K562 (cell line): ENCODE results near the gene LRMDA. TPM values are rescaled to one million over a fixed set of nuclear protein-coding genes. Genes with fewer than 3 reads are reported as not detected.
A peak's percentile ranks its signal among the peaks of the same experiment; 100 is the strongest.

ENCODE experiments used
- ATAC-seq: fragments of 200-7000 bp; cut with Tn5 transposase; 3 replicates; pipeline ENCODE4 v1.9.1; 2020; ENCODE audit warnings: moderate library complexity
- BruUV-seq: library from RNA; stranded (reverse); fragments of 400-500 nt; replicated peaks from 2 replicates; lab custom pipeline; 2021; lab: Mats Ljungman, UMichigan
- CTCF ChIA-PET: fragments of 300-600 bp; formaldehyde crosslinking; extraction: SDS; loops from one replicate; lab custom pipeline; 2021; ENCODE audit warnings: low intra/inter-chr PET ratio; lab: Yijun Ruan, JAX
- POLR2A ChIA-PET: fragments of 300-600, 350-650 bp; sonication (Branson Sonifier 250); formaldehyde crosslinking; extraction: SDS; loops from one replicate; lab custom pipeline; 2021; ENCODE audit warnings: antibody characterized with exemption, inconsistent platforms; lab: Yijun Ruan, JAX
- DNase-seq, 4 experiments: peaks; one replicate each; pipeline versions ENCODE4 v3.0.0 to v3.0.0-alpha.2; 2011 to 2018; ENCODE audit warnings: low spot score in 3 of 4, mixed read lengths in 3 of 4; ENCODE audit errors: extremely low read depth in 1 of 4
- FAIRE-seq: peaks from 2 replicates; lab custom pipeline; 2011; peaks lifted over from hg19 to GRCh38; lab: Jason Lieb, UNC
- H2AFZ ChIP-seq: 2 replicates; pipeline ENCODE4 v1.6.0; 2011; ENCODE audit warnings: low read depth, low read length, control low read depth, inconsistent platforms
- H3K27ac ChIP-seq: fragments of 200-600 bp; 3 replicates; pipeline ENCODE4 v1.8.0; 2011; ENCODE audit warnings: low read depth, mild to moderate bottlenecking, control low read depth, inconsistent platforms, low read length, moderate library complexity, mixed read lengths; ENCODE audit errors: extremely low read depth
- H3K27me3 ChIP-seq, 2 experiments: fragments of 300-600 bp in 1 of 2; 2 replicates in 1 of 2; 3 replicates in 1 of 2; pipeline versions ENCODE4 v1.6.0 to v1.8.0; 2011; ENCODE audit warnings: inconsistent platforms in 2 of 2, low read length in 2 of 2, mild to moderate bottlenecking in 1 of 2, mixed read lengths in 1 of 2, moderate library complexity in 1 of 2; ENCODE audit not compliant: control insufficient read depth in 2 of 2, insufficient read depth in 2 of 2
- H3K36me3 ChIP-seq: fragments of 300-600 bp; 3 replicates; pipeline ENCODE4 v1.8.0; 2011; ENCODE audit warnings: mild to moderate bottlenecking, low read length, inconsistent platforms; ENCODE audit not compliant: control insufficient read depth, insufficient read depth
- H3K4me1 ChIP-seq, 2 experiments: fragments of 200-600 bp in 1 of 2; replicated peaks in 1 of 2; 2 replicates in 1 of 2; 3 replicates in 1 of 2; pipeline versions ENCODE4 v1.5.1 to v1.8.0; 2011; ENCODE audit warnings: inconsistent platforms in 2 of 2, low read length in 2 of 2, mild to moderate bottlenecking in 1 of 2, mixed read lengths in 1 of 2, moderate library complexity in 1 of 2; ENCODE audit not compliant: control insufficient read depth in 2 of 2, insufficient read depth in 2 of 2
- H3K4me2 ChIP-seq: 2 replicates; pipeline ENCODE4 v1.6.1; 2011; ENCODE audit warnings: low read length, control low read depth, inconsistent platforms, mixed read lengths; ENCODE audit not compliant: insufficient read depth
- H3K4me3 ChIP-seq: fragments of 200-600 bp; sonication (generic), shearing (Covaris generic); 2 replicates; pipeline ENCODE4 v1.5.1; 2016; ENCODE audit warnings: control low read depth, inconsistent platforms
- H3K79me2 ChIP-seq: fragments of 200-600 bp; 3 replicates; pipeline ENCODE4 v1.8.0; 2011; ENCODE audit warnings: low read length, inconsistent platforms; ENCODE audit not compliant: control insufficient read depth, insufficient read depth
- H3K9ac ChIP-seq, 2 experiments: 2 replicates each; pipeline versions ENCODE4 v1.6.0 to v1.6.1; 2011; ENCODE audit warnings: low read depth in 2 of 2, low read length in 2 of 2, control low read depth in 1 of 2, inconsistent platforms in 1 of 2, mild to moderate bottlenecking in 1 of 2, mixed read lengths in 1 of 2; ENCODE audit not compliant: insufficient read depth in 1 of 2
- H3K9me1 ChIP-seq: one replicate; pipeline ENCODE4 v1.6.0; 2011; ENCODE audit warnings: inconsistent platforms, mild to moderate bottlenecking, low read length, moderate library complexity; ENCODE audit not compliant: control insufficient read depth, insufficient read depth
- H3K9me3 ChIP-seq: replicated peaks from 2 replicates; pipeline ENCODE4 v1.5.1; 2011; ENCODE audit warnings: low read depth, low read length, inconsistent platforms; ENCODE audit not compliant: control insufficient read depth, insufficient read depth
- H4K20me1 ChIP-seq: replicated peaks from 2 replicates; pipeline ENCODE4 v1.6.1; 2011; ENCODE audit warnings: low read length, inconsistent platforms, mixed read lengths; ENCODE audit not compliant: control insufficient read depth, insufficient read depth
- ATF1 ChIP-seq, 2 experiments: fragments of 450-650 bp in 1 of 2; IDR thresholded peaks; 2 replicates each; pipeline ENCODE4 v1.6.1; 2016; ENCODE audit warnings: missing compliant biosample characterization in 1 of 2, missing genetic modification characterization in 1 of 2
- C11orf30 ChIP-seq: fragments of 450-650 bp; IDR thresholded peaks from 2 replicates; pipeline ENCODE4 v1.6.1; 2016; ENCODE audit warnings: low read depth, mild to moderate bottlenecking
- GATAD2B ChIP-seq: fragments of 450-650 bp; IDR thresholded peaks from 2 replicates; pipeline ENCODE4 v1.6.1; 2017; ENCODE audit warnings: mild to moderate bottlenecking, borderline replicate concordance
- MAFF ChIP-seq: IDR thresholded peaks from 2 replicates; pipeline ENCODE4 v1.6.1; 2012; ENCODE audit warnings: low read length, improper control_type of control experiment
- MAFG ChIP-seq: fragments of 450-650 bp; conservative IDR thresholded peaks from 2 replicates; pipeline ENCODE4 v1.6.1; 2016; ENCODE audit warnings: missing genetic modification characterization, missing compliant biosample characterization
- MCM2 ChIP-seq: fragments of 450-650 bp; IDR thresholded peaks from 2 replicates; pipeline ENCODE4 v1.6.1; 2017; ENCODE audit warnings: low read depth, mild to moderate bottlenecking
- MCM3 ChIP-seq: fragments of 450-650 bp; IDR thresholded peaks from 2 replicates; pipeline ENCODE4 v1.6.1; 2016
- NCOA6 ChIP-seq: fragments of 450-650 bp; IDR thresholded peaks from 2 replicates; pipeline ENCODE4 v1.6.1; 2017; ENCODE audit warnings: mild to moderate bottlenecking
- RBM39 ChIP-seq: fragments of 200-400 bp; formaldehyde crosslinking; optimal IDR thresholded peaks from 2 replicates; pipeline ENCODE3; 2018; ENCODE audit warnings: low read depth, low read length
- SMAD2 ChIP-seq: fragments of 150-350 bp; IDR thresholded peaks from 2 replicates; pipeline ENCODE4 v1.6.1; 2014; ENCODE audit warnings: low read depth, mild to moderate bottlenecking, low read length
- TGIF2 ChIP-seq: sonication (generic); formaldehyde crosslinking; IDR thresholded peaks from 2 replicates; pipeline ENCODE4 v1.8.1; 2022; ENCODE audit warnings: mild to moderate bottlenecking, missing genetic modification reagents, moderate library complexity
- ZNF316 ChIP-seq: fragments of 450-650 bp; IDR thresholded peaks from 2 replicates; pipeline ENCODE4 v1.6.1; 2016
- ZNF384 ChIP-seq: IDR thresholded peaks from 2 replicates; pipeline ENCODE4 v1.6.1; 2012; ENCODE audit warnings: low read depth, low read length, improper control_type of control experiment
- WGBS: fragments of 100-300 bp; shearing (Covaris generic); methylation state at CpG from one replicate; pipeline ENCODE4 v1.1.6; 2016; ENCODE audit warnings: low coverage, mixed read lengths; ENCODE audit not compliant: insufficient coverage; ENCODE audit errors: missing lambda C conversion rate; 5-methylcytosine and 5-hydroxymethylcytosine counted together
- in situ Hi-C: fragments of 300-500 bp; cut with MboI; formaldehyde crosslinking; loops from 4 replicates; pipeline ENCODE4 v1.15.0; 2018; ENCODE audit warnings: inconsistent platforms, mixed read lengths
- intact Hi-C: fragments of 100-400 bp; cut with micrococcal nuclease; formaldehyde crosslinking; loops from 2 replicates; pipeline ENCODE4 v1.14.2; 2022
- polyA plus RNA-seq, 8 experiments: library from polyadenylated mRNA; depleted of rRNA in 4 of 8; stranded (reverse) in 5 of 8; unstranded in 3 of 8; fragments of >200 nt; fragmentation: Nextera tagmentation in 2 of 8; fragmentation: Illumina TruSeq in 1 of 8; extraction: Ambion mirVana in 2 of 8; extraction: Trizol in 1 of 8; gene quantifications; 2 replicates each; pipeline versions ENCODE4 v1.2.1 to v1.2.3, GENCODE V29; 2011 to 2014; ENCODE audit warnings: inconsistent platforms in 1 of 8, missing spikeins in 1 of 8
- total RNA-seq, 7 experiments: library from RNA; depleted of rRNA in 6 of 7; stranded (reverse); fragments of >200 nt in 6 of 7; fragmentation: Illumina TruSeq in 2 of 7; extraction: Trizol in 2 of 7; gene quantifications; 2 replicates each; pipeline versions ENCODE4 v1.2.1 to v1.2.3, GENCODE V29; 2011 to 2021; ENCODE audit warnings: low replicate concordance in 1 of 7
- TF ChIP-seq, protein P1 (sequence below): fragments of 200-800 bp; sonication (Bioruptor generic); IDR thresholded peaks from 2 replicates; pipeline ENCODE4 v1.6.1; 2017; ENCODE audit warnings: missing genetic modification characterization, missing compliant biosample characterization
- TF ChIP-seq, protein P2 (sequence below), 3 experiments: IDR thresholded peaks in 2 of 3; conservative IDR thresholded peaks in 1 of 3; 2 replicates each; pipeline ENCODE4 v1.5.1; 2011 to 2012; ENCODE audit warnings: low read length in 3 of 3, mild to moderate bottlenecking in 3 of 3, control low read depth in 2 of 3, improper control_type of control experiment in 1 of 3, inconsistent platforms in 1 of 3, low read depth in 1 of 3, mixed read lengths in 1 of 3, moderate library complexity in 1 of 3; ENCODE audit not compliant: insufficient read depth in 2 of 3
- TF ChIP-seq, protein P3 (sequence below), 2 experiments: fragments of 450-650 bp; conservative IDR thresholded peaks; 2 replicates each; pipeline ENCODE4 v1.6.1; 2017; ENCODE audit warnings: mild to moderate bottlenecking in 2 of 2, moderate library complexity in 2 of 2
- TF ChIP-seq, protein P4 (sequence below): fragments of 450-650 bp; formaldehyde crosslinking; IDR thresholded peaks from 2 replicates; pipeline ENCODE4 v1.4.0; 2020; ENCODE audit warnings: mild to moderate bottlenecking, moderate library complexity

Gene LRMDA
- total and polyA plus RNA-seq, 9 of the 15 experiments (the other 6 are each of a cell fraction or from before 2014, with no cell fraction given) = 0.25 TPM; not detected in 8

DNA sequence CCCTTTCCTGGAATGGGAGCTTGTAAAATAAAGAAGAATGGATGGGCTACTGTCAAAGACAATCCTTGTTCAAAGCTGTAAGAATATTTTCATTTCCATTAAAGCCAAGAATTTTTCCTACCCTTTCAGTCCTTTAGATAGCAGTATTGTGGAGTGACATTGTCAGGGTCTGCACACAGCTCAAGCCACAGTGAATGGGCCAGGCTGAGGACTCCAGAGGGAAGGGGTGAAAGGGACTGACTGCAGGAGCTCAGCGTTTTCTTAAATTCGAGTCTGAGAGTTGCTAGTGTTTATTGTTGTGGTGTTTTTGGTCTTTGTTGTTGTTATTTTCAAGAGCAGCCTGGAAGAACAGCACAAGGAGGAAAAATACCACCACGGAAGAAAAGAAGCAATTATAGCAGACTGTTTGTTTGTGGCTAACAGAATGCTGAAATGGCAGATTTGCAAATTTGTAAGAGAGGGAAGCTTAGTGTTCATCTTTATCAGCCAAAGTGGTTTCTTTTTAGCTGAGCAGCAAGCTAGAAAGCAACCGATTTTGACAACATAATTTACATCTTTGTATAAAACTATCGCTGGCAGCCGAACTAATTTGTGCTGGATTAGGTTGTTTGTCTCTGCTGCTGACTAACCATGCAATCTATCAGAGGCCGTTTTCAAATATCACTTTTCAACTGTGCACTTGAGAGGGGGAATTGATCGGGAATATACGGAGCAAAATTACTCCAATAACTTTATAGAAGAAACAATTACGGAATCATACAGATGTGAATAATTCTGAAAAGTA is 192.1 kb downstream of the LRMDA start:
- no TSS peak for BruUV-seq
- H3K9me1 ChIP-seq = no peaks in the 10 kb centered on the region
- in situ Hi-C loops = no loop called here
- no peaks in the 10 kb centered on the region for H3K9me3 ChIP-seq
- no peak for FAIRE-seq
- H3K36me3 ChIP-seq = no peaks in the 10 kb centered on the region
- ChIA-PET CTCF (no interaction called here), POLR2A (interaction anchor here (0.6 to 1.1 kb wide), 4 partner anchors 13 to 304 kb away, joined by 3 to 5 read pairs (median 3); no protein-coding TSS in a partner anchor)
- no peak for ATAC-seq
- intact Hi-C loops = no loop called here
- H3K4me1 ChIP-seq = no peaks in the 10 kb centered on the region
- no peaks in the 10 kb centered on the region for H4K20me1 ChIP-seq
- H3K4me3 ChIP-seq = no peak overlapping the region
- no peak overlapping the region for H3K4me2 ChIP-seq
- H3K27ac ChIP-seq = no peak overlapping the region
- no peaks in the 10 kb centered on the region for H3K79me2 ChIP-seq
- H3K9ac ChIP-seq = no peak overlapping the region
- DNase-seq = no peak
- H2AFZ ChIP-seq = no peak overlapping the region
- no peaks in the 10 kb centered on the region for H3K27me3 ChIP-seq
- 0% methylated on average over 10 of the region's 10 CpGs for WGBS
- TF ChIP-seq, protein P1, sequence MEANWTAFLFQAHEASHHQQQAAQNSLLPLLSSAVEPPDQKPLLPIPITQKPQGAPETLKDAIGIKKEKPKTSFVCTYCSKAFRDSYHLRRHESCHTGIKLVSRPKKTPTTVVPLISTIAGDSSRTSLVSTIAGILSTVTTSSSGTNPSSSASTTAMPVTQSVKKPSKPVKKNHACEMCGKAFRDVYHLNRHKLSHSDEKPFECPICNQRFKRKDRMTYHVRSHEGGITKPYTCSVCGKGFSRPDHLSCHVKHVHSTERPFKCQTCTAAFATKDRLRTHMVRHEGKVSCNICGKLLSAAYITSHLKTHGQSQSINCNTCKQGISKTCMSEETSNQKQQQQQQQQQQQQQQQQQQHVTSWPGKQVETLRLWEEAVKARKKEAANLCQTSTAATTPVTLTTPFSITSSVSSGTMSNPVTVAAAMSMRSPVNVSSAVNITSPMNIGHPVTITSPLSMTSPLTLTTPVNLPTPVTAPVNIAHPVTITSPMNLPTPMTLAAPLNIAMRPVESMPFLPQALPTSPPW (CRISPR knock-in tag) = no peak
- TF ChIP-seq, protein P2, sequence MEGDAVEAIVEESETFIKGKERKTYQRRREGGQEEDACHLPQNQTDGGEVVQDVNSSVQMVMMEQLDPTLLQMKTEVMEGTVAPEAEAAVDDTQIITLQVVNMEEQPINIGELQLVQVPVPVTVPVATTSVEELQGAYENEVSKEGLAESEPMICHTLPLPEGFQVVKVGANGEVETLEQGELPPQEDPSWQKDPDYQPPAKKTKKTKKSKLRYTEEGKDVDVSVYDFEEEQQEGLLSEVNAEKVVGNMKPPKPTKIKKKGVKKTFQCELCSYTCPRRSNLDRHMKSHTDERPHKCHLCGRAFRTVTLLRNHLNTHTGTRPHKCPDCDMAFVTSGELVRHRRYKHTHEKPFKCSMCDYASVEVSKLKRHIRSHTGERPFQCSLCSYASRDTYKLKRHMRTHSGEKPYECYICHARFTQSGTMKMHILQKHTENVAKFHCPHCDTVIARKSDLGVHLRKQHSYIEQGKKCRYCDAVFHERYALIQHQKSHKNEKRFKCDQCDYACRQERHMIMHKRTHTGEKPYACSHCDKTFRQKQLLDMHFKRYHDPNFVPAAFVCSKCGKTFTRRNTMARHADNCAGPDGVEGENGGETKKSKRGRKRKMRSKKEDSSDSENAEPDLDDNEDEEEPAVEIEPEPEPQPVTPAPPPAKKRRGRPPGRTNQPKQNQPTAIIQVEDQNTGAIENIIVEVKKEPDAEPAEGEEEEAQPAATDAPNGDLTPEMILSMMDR (IDR thresholded peaks at IDR 0.05 in 2 of 3, conservative IDR thresholded peaks at IDR 0.05 in 1 of 3; ENCODE audit: insufficient read depth in 2 of 3, low read depth in 1 of 3, low read length in 3 of 3) = no peak
- TF ChIP-seq, protein P3, sequence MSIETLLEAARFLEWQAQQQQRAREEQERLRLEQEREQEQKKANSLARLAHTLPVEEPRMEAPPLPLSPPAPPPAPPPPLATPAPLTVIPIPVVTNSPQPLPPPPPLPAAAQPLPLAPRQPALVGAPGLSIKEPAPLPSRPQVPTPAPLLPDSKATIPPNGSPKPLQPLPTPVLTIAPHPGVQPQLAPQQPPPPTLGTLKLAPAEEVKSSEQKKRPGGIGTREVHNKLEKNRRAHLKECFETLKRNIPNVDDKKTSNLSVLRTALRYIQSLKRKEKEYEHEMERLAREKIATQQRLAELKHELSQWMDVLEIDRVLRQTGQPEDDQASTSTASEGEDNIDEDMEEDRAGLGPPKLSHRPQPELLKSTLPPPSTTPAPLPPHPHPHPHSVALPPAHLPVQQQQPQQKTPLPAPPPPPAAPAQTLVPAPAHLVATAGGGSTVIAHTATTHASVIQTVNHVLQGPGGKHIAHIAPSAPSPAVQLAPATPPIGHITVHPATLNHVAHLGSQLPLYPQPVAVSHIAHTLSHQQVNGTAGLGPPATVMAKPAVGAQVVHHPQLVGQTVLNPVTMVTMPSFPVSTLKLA (conservative IDR thresholded peaks at IDR 0.05) = no peak
- TF ChIP-seq, protein P4, sequence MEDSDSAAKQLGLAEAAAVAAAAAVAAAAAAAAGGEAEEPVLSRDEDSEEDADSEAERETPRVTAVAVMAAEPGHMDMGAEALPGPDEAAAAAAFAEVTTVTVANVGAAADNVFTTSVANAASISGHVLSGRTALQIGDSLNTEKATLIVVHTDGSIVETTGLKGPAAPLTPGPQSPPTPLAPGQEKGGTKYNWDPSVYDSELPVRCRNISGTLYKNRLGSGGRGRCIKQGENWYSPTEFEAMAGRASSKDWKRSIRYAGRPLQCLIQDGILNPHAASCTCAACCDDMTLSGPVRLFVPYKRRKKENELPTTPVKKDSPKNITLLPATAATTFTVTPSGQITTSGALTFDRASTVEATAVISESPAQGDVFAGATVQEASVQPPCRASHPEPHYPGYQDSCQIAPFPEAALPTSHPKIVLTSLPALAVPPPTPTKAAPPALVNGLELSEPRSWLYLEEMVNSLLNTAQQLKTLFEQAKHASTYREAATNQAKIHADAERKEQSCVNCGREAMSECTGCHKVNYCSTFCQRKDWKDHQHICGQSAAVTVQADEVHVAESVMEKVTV (CRISPR knock-in tag) = no peak
- peak; percentile 51; the same call in 1 of the 2 replicates for TF ChIP-seq C11orf30
- TF ChIP-seq RBM39 = no peak
- TF ChIP-seq SMAD2 = no peak
- TF ChIP-seq MAFF = peak; percentile 49
- no peak for TF ChIP-seq GATAD2B
- TF ChIP-seq MCM3 = no peak
- no peak for TF ChIP-seq MCM2
- TF ChIP-seq ATF1 (CRISPR knock-in tag; IDR thresholded peaks at IDR 0.05) = no peak
- no peak for TF ChIP-seq ATF1 (tag; IDR thresholded peaks at IDR 0.05)
- no peak for TF ChIP-seq ZNF384
- no peak for TF ChIP-seq NCOA6
- TF ChIP-seq TGIF2 (CRISPR knock-in tag) = no peak
- peak; percentile 69 for TF ChIP-seq ZNF316
- TF ChIP-seq MAFG = peak; percentile 58
